Measurements from ENCODE around the gene MBLAC1.

The MBLAC1 gene

DNA sequence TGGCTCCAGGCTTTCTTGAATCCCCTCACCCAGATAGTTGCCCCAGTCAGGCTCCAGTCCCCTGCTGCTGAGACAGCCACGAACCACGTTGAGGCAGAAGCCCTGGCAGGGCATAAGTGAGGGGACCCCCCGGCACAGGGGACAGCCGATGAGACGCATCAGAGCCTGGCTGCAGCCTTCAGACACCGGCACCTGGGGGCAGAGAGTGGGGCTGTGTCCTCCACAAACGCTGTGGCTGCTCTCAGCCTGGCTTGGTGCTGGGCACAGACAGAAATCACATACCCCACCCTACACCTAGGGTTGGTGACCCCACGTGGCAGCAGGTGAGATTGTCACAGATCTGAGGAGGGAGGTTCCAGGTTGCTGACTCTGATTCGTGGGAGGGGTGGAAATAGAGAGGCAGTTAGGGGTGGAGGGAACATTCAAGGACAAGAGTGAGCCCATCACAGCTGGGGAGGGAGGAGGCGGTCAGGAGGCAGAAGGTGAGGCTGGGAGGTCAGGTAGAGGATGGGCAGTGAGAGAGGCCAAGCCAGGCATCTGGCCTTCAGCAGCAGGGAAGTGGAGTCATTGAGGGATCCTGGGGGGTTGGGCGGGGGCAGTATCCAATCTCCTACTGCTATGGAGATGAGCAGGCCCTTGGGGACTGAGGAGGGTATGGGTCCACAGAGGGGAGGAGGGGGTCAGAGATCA lies 47.2 kb downstream of the MBLAC1 start:
- DNase-seq: no peak

DNA sequence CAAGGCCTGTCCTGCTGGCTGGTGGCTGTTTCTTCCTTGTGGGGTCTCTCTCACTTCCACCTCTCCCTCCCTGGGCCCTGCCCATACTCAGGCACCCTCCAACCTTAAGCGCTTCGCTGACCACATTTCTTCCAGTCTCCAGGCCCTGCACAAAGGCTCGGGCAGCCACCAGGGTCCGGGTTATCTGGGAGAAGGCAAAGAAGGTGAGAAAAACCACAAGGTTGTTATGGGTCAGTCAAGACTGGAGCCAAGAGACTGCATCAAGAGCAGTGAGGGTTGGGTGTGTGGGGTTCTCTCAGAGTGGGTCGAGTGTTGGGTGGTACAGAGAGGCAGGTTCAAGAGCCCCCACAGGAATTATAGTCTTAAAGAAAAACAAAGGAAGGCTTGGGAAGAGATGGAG lies 47.8 kb downstream of the MBLAC1 start:
- DNase-seq: no peak

DNA sequence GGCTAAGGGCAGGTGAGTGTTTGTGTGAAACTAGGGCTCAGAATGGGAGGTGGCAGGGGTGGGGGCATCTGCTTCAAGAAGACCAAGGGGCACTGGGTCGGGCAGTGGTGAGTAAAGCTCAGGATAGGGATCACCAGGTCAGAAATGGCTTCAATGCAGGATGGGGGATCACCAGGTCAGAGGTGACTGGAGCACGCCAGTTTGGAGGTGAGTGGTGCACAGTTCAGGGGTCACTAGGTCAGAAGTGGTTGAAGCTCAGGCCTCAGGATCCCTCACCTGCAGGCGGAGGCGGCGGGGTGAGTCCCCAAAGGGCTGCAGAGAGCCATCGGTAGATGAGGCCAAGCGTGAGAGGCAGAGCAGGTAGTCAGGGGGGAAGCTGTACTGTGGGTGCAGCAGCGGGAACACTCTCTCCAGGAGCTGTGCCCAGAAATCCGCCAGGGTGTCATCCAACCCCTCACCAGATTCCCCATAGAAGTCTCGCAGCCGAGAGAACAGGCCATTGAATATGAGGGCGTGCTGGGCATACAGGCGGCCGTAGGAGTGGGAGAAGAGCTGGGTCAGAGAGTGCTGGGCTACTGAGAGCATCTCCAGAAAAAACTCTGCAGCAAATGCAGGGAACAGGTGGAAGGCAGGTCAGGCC lies 48.6 kb downstream of the MBLAC1 start:
- no peak for DNase-seq

DNA sequence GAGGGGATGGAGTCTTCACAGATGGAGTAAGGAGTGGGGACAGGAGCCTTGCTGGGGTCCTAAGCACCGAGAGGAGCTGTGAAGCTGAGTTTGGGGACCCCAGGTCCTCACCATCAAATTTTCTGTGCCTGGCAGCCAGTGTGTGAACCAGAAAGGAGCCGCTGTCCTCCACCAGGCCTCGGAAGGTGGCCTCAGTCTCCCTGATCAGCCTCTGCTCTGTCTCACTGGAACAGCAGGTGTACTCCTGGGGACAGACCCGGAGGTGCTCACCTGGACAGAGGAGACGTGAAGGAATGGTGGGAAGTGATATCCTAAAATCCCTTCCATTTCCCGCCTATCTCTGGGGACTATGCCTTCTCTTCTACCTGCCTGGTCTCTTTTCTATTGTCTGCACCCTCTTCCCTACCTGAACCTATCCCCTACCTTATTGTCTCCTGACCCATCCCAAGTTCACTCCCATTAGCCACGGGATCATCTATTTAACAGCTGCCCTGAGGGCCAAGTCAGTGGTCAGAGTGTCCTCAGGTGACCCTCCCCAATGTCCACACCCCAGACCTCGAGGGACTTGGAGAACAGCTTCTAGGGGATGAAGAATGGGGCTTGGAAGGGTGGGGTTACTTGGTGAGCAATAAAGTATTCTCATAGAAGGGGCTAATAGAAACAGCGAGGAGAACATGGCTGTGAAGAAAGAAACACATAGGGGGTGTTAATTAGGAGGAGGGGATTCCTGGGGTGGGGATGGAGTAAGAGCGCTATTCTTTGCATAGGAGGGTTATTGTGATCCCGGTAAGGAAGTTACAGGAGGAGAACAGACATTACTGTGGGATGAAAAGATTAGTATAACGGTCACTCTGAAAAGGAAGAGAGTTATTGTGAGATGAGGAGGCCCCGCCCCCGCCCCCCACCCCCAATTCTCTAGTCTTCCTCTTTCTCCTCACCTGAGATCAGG lies 49.6 kb downstream of the MBLAC1 start:
- no peak for DNase-seq

GRCh38 chr7:100177045-100178001 lies 50.6 kb downstream of the MBLAC1 start, which contains the start of the genes GPC2 and STAG3:
Gene GPC2 (minus strand): TSS chr7:100177381. CDS start chr7:100177199, 182 bp downstream.
Gene STAG3 (plus strand): TSS chr7:100177918. CDS start chr7:100180557, 2,639 bp downstream.
- DNase-seq: peak; percentile 97 to 98
